GM23338 (cell line): ENCODE data around the gene ZNF346. TPM values are rescaled to one million over a fixed set of nuclear protein-coding genes. Genes with fewer than 3 reads are reported as not detected.

Experiments
- ATAC-seq: fragments of 200-7000 bp; cut with Tn5 transposase; 3 replicates; pipeline ENCODE4 v1.9.1; 2020
- DNase-seq: peaks from one replicate; pipeline ENCODE4 v3.0.0-alpha.2; 2015; ENCODE audit warnings: low spot score
- H2AFZ ChIP-seq: fragments of 200-600 bp; sonication (generic); 2 replicates; pipeline ENCODE4 v1.8.0; 2016; ENCODE audit warnings: antibody characterized with exemption, mild to moderate bottlenecking, moderate library complexity
- H3F3A ChIP-seq: fragments of 200-600 bp; sonication (generic); replicated peaks from 2 replicates; pipeline ENCODE4 v1.8.0; 2017; ENCODE audit warnings: antibody characterized with exemption, mixed run types, low read depth
- H3K27ac ChIP-seq: fragments of 200-600 bp; sonication (generic); 2 replicates; pipeline ENCODE4 v1.6.1; 2016; ENCODE audit warnings: low read depth
- H3K27me3 ChIP-seq: fragments of 200-600 bp; sonication (generic); 2 replicates; pipeline ENCODE4 v1.8.0; 2016; ENCODE audit warnings: mild to moderate bottlenecking, mixed run types, moderate library complexity; ENCODE audit not compliant: insufficient read depth
- H3K36me3 ChIP-seq: fragments of 200-600 bp; sonication (generic); 2 replicates; pipeline ENCODE4 v1.8.0; 2016; ENCODE audit warnings: mild to moderate bottlenecking; ENCODE audit not compliant: insufficient read depth
- H3K4me1 ChIP-seq: fragments of 200-600 bp; sonication (generic); 2 replicates; pipeline ENCODE4 v1.8.0; 2016; ENCODE audit warnings: mild to moderate bottlenecking, moderate library complexity; ENCODE audit not compliant: insufficient read depth
- H3K4me2 ChIP-seq: fragments of 200-600 bp; sonication (generic); 2 replicates; pipeline ENCODE4 v1.7.1; 2017; ENCODE audit warnings: mixed run types
- H3K4me3 ChIP-seq: fragments of 200-600 bp; sonication (generic); 2 replicates; pipeline ENCODE4 v1.6.1; 2016; ENCODE audit warnings: mixed run types
- H3K79me2 ChIP-seq: fragments of 200-600 bp; sonication (generic); replicated peaks from 2 replicates; pipeline ENCODE4 v1.8.0; 2017; ENCODE audit warnings: mild to moderate bottlenecking; ENCODE audit not compliant: insufficient read depth
- H3K9me2 ChIP-seq: fragments of 200-600 bp; sonication (generic); 2 replicates; pipeline ENCODE4 v1.8.0; 2017; ENCODE audit not compliant: insufficient read depth
- H4K20me1 ChIP-seq: fragments of 200-600 bp; sonication (generic); replicated peaks from 2 replicates; pipeline ENCODE4 v1.8.0; 2017; ENCODE audit warnings: mild to moderate bottlenecking; ENCODE audit not compliant: insufficient read depth
- H3K27ac Mint-ChIP-seq: 2 replicates; pipeline ENCODE4 v1.8.0; 2020; ENCODE audit warnings: inconsistent platforms, mild to moderate bottlenecking, moderate library complexity, mixed read lengths
- H3K27me3 Mint-ChIP-seq: 3 replicates; pipeline ENCODE4 v1.8.0; 2022; ENCODE audit warnings: low read depth, mild to moderate bottlenecking, moderate library complexity, mixed read lengths, inconsistent platforms; ENCODE audit not compliant: insufficient read depth, poor library complexity
- H3K36me3 Mint-ChIP-seq: 3 replicates; pipeline ENCODE4 v1.8.0; 2021; ENCODE audit warnings: low read depth, mild to moderate bottlenecking, inconsistent platforms, moderate library complexity, mixed read lengths
- H3K4me1 Mint-ChIP-seq: 3 replicates; pipeline ENCODE4 v1.8.0; 2020; ENCODE audit warnings: mild to moderate bottlenecking, inconsistent platforms, mixed read lengths
- H3K4me3 Mint-ChIP-seq: 3 replicates; pipeline ENCODE4 v1.8.0; 2021; ENCODE audit warnings: moderate library complexity, mild to moderate bottlenecking, inconsistent platforms, mixed read lengths
- H3K9me3 Mint-ChIP-seq: 3 replicates; pipeline ENCODE4 v1.8.0; 2020; ENCODE audit warnings: moderate library complexity, mild to moderate bottlenecking, inconsistent platforms, mixed read lengths
- CREB1 ChIP-seq: fragments of 250-450 bp; sonication (Bioruptor Pico); IDR thresholded peaks from 2 replicates; pipeline ENCODE4 v1.5.0; 2020; ENCODE audit warnings: low read depth, mild to moderate bottlenecking, moderate library complexity
- CTCF ChIP-seq, 2 experiments: fragments of 200-600 bp in 1 of 2; sonication (generic) in 1 of 2; conservative IDR thresholded peaks; 2 replicates each; pipeline versions ENCODE4 v1.5.1 to v1.6.1; 2016 to 2017; ENCODE audit warnings: antibody characterized with exemption in 2 of 2, low read depth in 2 of 2, mild to moderate bottlenecking in 2 of 2, moderate library complexity in 1 of 2
- EZH2 ChIP-seq: fragments of 200-600 bp; sonication (generic); IDR thresholded peaks from one replicate; pipeline ENCODE4 v1.8.0; 2017; ENCODE audit warnings: antibody characterized with exemption, mild to moderate bottlenecking, low read depth; ENCODE audit not compliant: unreplicated experiment
- NANOG ChIP-seq: IDR thresholded peaks from 2 replicates; pipeline ENCODE4 v1.6.1; 2016; ENCODE audit warnings: antibody characterized with exemption, borderline replicate concordance
- POLR2AphosphoS5 ChIP-seq: IDR thresholded peaks from 2 replicates; pipeline ENCODE4 v1.6.1; 2016; ENCODE audit warnings: antibody characterized with exemption, low read depth
- REST ChIP-seq: IDR thresholded peaks from one replicate; pipeline ENCODE4 v1.6.1; 2018; ENCODE audit warnings: antibody characterized with exemption; ENCODE audit not compliant: unreplicated experiment
- STAT1 ChIP-seq: IDR thresholded peaks from one replicate; pipeline ENCODE4 v1.6.1; 2016; ENCODE audit warnings: antibody characterized with exemption; ENCODE audit not compliant: unreplicated experiment
- ZNF331 ChIP-seq: fragments of 250-450 bp; sonication (Bioruptor Pico); IDR thresholded peaks from 2 replicates; pipeline ENCODE4 v1.5.0; 2020; ENCODE audit warnings: low read depth, mild to moderate bottlenecking, moderate library complexity
- polyA plus RNA-seq: library from polyadenylated mRNA; unstranded; fragments of >200 nt; fragmentation: Nextera tagmentation; extraction: Ambion mirVana; gene quantifications from 2 replicates; pipeline ENCODE4 v1.2.1, GENCODE V29; 2016
- total RNA-seq: library from RNA; depleted of rRNA; stranded (reverse); fragments of >200 nt; shearing (Covaris generic); gene quantifications from 2 replicates; pipeline ENCODE4 v1.2.3, GENCODE V29; 2014

ZNF346 gene
- total and polyA plus RNA-seq, 2 experiments from 2014 or later = 11.0 to 27.2 TPM

- Histone ChIP-seq H2AFZ (peak within 1 kb of the TSS; percentile 78), H3K4me3 (peak within 1 kb of the TSS; percentile 95), H3K4me1 (peaks cover 24% of the 10 kb centered on the region), H3K27ac (peak within 1 kb of the TSS; percentile 81), H3F3A (peaks cover 17% of the 10 kb centered on the region), H3K4me2 (peak within 1 kb of the TSS; percentile 98), H3K36me3 (peaks cover 4% of the 10 kb centered on the region), H4K20me1 (peaks cover 3% of the 10 kb centered on the region; the same call in 1 of the 2 replicates), H3K27me3 (no peaks in the 10 kb centered on the region), H3K79me2 (peaks cover 22% of the 10 kb centered on the region), H3K9me2 (no peaks in the 10 kb centered on the region)
- Mint-ChIP-seq H3K4me3 (peak within 1 kb of the TSS; percentile 71), H3K36me3 (peaks cover 17% of the 10 kb centered on the region), H3K9me3 (no peaks in the 10 kb centered on the region; the same call in 2 of the 3 replicates), H3K27ac (peak within 1 kb of the TSS; percentile 17; the same call in 1 of the 2 replicates), H3K27me3 (peaks cover 11% of the 10 kb centered on the region), H3K4me1 (peaks cover 31% of the 10 kb centered on the region)
- TF ChIP-seq CTCF (conservative IDR thresholded peaks at IDR 0.05; ENCODE audit: low read depth in 2 of 2) = peak; percentile 69 to 79
- no peak for TF ChIP-seq ZNF331 (CRISPR knock-in tag)
- peak; percentile 60; the same call in 1 of the 2 replicates for TF ChIP-seq CREB1 (CRISPR knock-in tag)
- TF ChIP-seq POLR2AphosphoS5 = peak; percentile 85
- peak; percentile 80 for TF ChIP-seq STAT1
- TF ChIP-seq REST = no peak
- ATAC-seq (peak; percentile 82), DNase-seq (peak; percentile 96)
Observed at GRCh38 chr5:177086654-177087397, 64.3 kb downstream of the ZNF346 start, which contains the start of gene FGFR4. TSS of gene FGFR4 (plus strand) at chr5:177086915. CDS start at chr5:177089603, 2,688 bp downstream.

- DNase-seq (no peak), ATAC-seq (no peak; the same call in 2 of the 3 replicates)
- H3K4me3 ChIP-seq = peak overlapping the region; percentile 95
- H3K79me2 ChIP-seq = peaks cover 22% of the 10 kb centered on the region
- no peaks in the 10 kb centered on the region for H3K9me2 ChIP-seq
- H3K36me3 Mint-ChIP-seq = peaks cover 20% of the 10 kb centered on the region
- no peaks in the 10 kb centered on the region for H3K27me3 ChIP-seq
- H3K4me1 ChIP-seq = peaks cover 24% of the 10 kb centered on the region
- H3K4me2 ChIP-seq = peak overlapping the region; percentile 98
- H3K27me3 Mint-ChIP-seq = peaks cover 11% of the 10 kb centered on the region
- H2AFZ ChIP-seq = peak overlapping the region; percentile 43; the same call in 1 of the 2 replicates
- H4K20me1 ChIP-seq = peaks cover 3% of the 10 kb centered on the region; the same call in 1 of the 2 replicates
- peaks cover 5% of the 10 kb centered on the region for H3K36me3 ChIP-seq
- peak overlapping the region; percentile 17; the same call in 1 of the 2 replicates for H3K27ac Mint-ChIP-seq
- no peaks in the 10 kb centered on the region; the same call in 2 of the 3 replicates for H3K9me3 Mint-ChIP-seq
- H3K4me3 Mint-ChIP-seq = peak overlapping the region; percentile 71
- no peak overlapping the region for H3K27ac ChIP-seq
- H3F3A ChIP-seq = peaks cover 17% of the 10 kb centered on the region
- peaks cover 31% of the 10 kb centered on the region for H3K4me1 Mint-ChIP-seq
- TF ChIP-seq REST (no peak), EZH2 (no peak), NANOG (no peak)
Observed at GRCh38 chr5:177087398-177088005, 65.0 kb downstream of the ZNF346 start.
